ENCODE results near the gene CDK5R1. TPM values are rescaled to one million over a fixed set of nuclear protein-coding genes. Genes with fewer than 3 reads are reported as not detected.

CDK5R1 gene
- total and polyA plus RNA-seq, 3 experiments from 2014 or later, result 6.0 to 7.0 (median 6.8) TPM

- H3K27me3 Mint-ChIP-seq, result no peaks in the 10 kb centered on the region
- no peak for DNase-seq
- no peaks in the 10 kb centered on the region for H3K9me3 Mint-ChIP-seq
- Histone ChIP-seq H3K27me3 (ENCODE audit: insufficient read depth, low read length, poor library complexity, severe bottlenecking) (no peaks in the 10 kb centered on the region), H3K9me3 (ENCODE audit: low read length) (no peaks in the 10 kb centered on the region), H3K36me3 (ENCODE audit: insufficient read depth, low read length) (no peaks in the 10 kb centered on the region), H3K4me3 (ENCODE audit: low read length) (no peak overlapping the region), H3K27ac (ENCODE audit: low read depth, low read length) (no peak overlapping the region), H3K4me1 (ENCODE audit: insufficient read depth, low read length) (peaks cover 39% of the 10 kb centered on the region)
- ChIA-PET POLR2A (no interaction called here), CTCF (no interaction called here)
- peak overlapping the region in 2 of 8 donors; percentile 72 for H3K27ac Mint-ChIP-seq
- peaks cover 0 to 2% (median 0%) of the 10 kb centered on the region in 3 donors for H3K36me3 Mint-ChIP-seq
- no peak overlapping the region for H3K4me3 Mint-ChIP-seq
- peaks cover 34 to 50% (median 36%) of the 10 kb centered on the region in 3 donors for H3K4me1 Mint-ChIP-seq
These were observed 27.8 kb downstream of the CDK5R1 start for GRCh38 chr17:32514606-32515005.

GRCh38 chr17:32515677-32516383, 29.0 kb downstream of the CDK5R1 start:
- CTCF ChIA-PET, result interaction anchor here (0.8 to 1.2 kb wide), 2 partner anchors 12 to 15 kb away, joined by 3 to 5 read pairs; no protein-coding TSS in a partner anchor
- no peak overlapping the region for H3K4me3 ChIP-seq (ENCODE audit: low read length)
- peaks cover 46 to 62% (median 48%) of the 10 kb centered on the region in 3 donors for H3K4me1 Mint-ChIP-seq
- no peak overlapping the region for H3K4me3 Mint-ChIP-seq
- peaks cover 0 to 2% (median 0%) of the 10 kb centered on the region in 3 donors for H3K36me3 Mint-ChIP-seq
- no peaks in the 10 kb centered on the region for H3K9me3 ChIP-seq (ENCODE audit: low read length)
- peaks cover 51% of the 10 kb centered on the region for H3K4me1 ChIP-seq (ENCODE audit: insufficient read depth, low read length)
- H3K36me3 ChIP-seq (ENCODE audit: insufficient read depth, low read length), result no peaks in the 10 kb centered on the region
- H3K27ac Mint-ChIP-seq, result peak overlapping the region in 3 of 8 donors; percentile 60 to 96 (median 78)
- no peaks in the 10 kb centered on the region for H3K27me3 Mint-ChIP-seq
- H3K9me3 Mint-ChIP-seq, result no peaks in the 10 kb centered on the region
- H3K27ac ChIP-seq (ENCODE audit: low read depth, low read length), result no peak overlapping the region
- POLR2A ChIA-PET, result no interaction called here
- no peaks in the 10 kb centered on the region for H3K27me3 ChIP-seq (ENCODE audit: insufficient read depth, low read length, poor library complexity, severe bottlenecking)
- peak in 1 of 5 donors; percentile 69 for DNase-seq

DNA sequence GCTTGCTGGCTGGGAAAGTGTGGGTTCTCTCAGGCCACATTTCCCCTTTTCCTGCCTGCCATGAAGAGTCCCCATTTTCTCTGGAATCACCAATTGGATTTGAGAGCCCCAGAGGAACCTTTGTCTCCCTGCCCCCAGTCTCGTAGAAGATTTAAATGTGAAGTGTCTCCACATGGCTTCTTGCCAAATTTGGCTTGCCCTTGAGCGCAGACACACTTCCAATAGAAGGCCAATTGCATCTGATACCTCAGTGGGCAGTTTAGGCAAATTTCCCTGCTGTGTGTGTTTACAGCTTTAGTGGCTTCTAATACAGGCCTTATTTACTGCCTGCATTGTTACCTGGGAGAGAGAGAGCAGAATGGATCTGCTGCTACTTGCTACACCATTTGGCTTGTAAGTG, 29.7 kb downstream of the CDK5R1 start:
- H3K36me3 Mint-ChIP-seq, result peaks cover 0 to 1% (median 0%) of the 10 kb centered on the region in 3 donors
- DNase-seq, result no peak
- Histone ChIP-seq H3K27ac (ENCODE audit: low read depth, low read length) (no peak overlapping the region), H3K4me1 (ENCODE audit: insufficient read depth, low read length) (peaks cover 55% of the 10 kb centered on the region), H3K9me3 (ENCODE audit: low read length) (no peaks in the 10 kb centered on the region), H3K36me3 (ENCODE audit: insufficient read depth, low read length) (no peaks in the 10 kb centered on the region), H3K27me3 (ENCODE audit: insufficient read depth, low read length, poor library complexity, severe bottlenecking) (no peaks in the 10 kb centered on the region), H3K4me3 (ENCODE audit: low read length) (no peak overlapping the region)
- peaks cover 49 to 63% (median 50%) of the 10 kb centered on the region in 3 donors for H3K4me1 Mint-ChIP-seq
- no peaks in the 10 kb centered on the region for H3K27me3 Mint-ChIP-seq
- ChIA-PET POLR2A (no interaction called here), CTCF (interaction anchor here (1.2 to 1.4 kb wide), 2 partner anchors 12 to 32 kb away, joined by 4 to 5 read pairs; no protein-coding TSS in a partner anchor)
- H3K4me3 Mint-ChIP-seq, result peak overlapping the region in 1 of 7 donors; percentile 66
- H3K27ac Mint-ChIP-seq, result peak overlapping the region in 5 of 8 donors; percentile 63 to 96 (median 82)
- no peaks in the 10 kb centered on the region for H3K9me3 Mint-ChIP-seq

- no peak overlapping the region for H3K27ac ChIP-seq (ENCODE audit: low read depth, low read length)
These were observed 30.3 kb downstream of the CDK5R1 start for GRCh38 chr17:32516940-32517701.

DNA sequence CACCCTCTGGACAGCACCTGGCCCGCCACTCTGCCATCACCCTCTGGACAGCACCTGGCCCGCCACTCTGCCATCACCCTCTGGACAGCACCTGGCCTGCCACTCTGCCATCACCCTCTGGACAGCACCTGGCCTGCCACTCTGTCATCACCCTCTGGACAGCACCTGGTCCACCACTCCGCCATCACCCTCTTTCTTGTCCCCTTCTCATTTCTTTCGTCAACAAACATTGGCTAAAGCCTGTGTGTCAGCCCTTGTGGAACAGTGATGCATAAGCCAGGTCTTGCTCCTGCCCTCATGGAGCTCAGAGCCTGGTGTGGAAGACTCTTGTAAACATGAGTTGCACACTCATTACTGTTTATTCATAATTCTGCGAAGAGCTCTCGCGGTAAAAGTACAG, 31.2 kb downstream of the CDK5R1 start:
- ChIA-PET CTCF (interaction anchor here (1.1 to 1.9 kb wide), 6 partner anchors 10 to 74 kb away, joined by 3 to 7 read pairs (median 4); partner anchors contain the start of genes CDK5R1 and PSMD11), POLR2A (interaction anchor here (2.5 kb wide), 1 partner anchor 23 kb away, joined by 7 read pairs; no protein-coding TSS in a partner anchor)
- Mint-ChIP-seq H3K36me3 (peaks cover 0 to 3% (median 0%) of the 10 kb centered on the region in 3 donors), H3K4me3 (peak overlapping the region in 6 of 7 donors; percentile 3 to 87 (median 79)), H3K27ac (peak overlapping the region in 6 of 8 donors; percentile 49 to 98 (median 80)), H3K27me3 (no peaks in the 10 kb centered on the region), H3K4me1 (peaks cover 55 to 68% (median 56%) of the 10 kb centered on the region in 3 donors), H3K9me3 (no peaks in the 10 kb centered on the region)
- Histone ChIP-seq H3K36me3 (ENCODE audit: insufficient read depth, low read length) (no peaks in the 10 kb centered on the region), H3K4me3 (ENCODE audit: low read length) (no peak overlapping the region), H3K4me1 (ENCODE audit: insufficient read depth, low read length) (peaks cover 62% of the 10 kb centered on the region), H3K27me3 (ENCODE audit: insufficient read depth, low read length, poor library complexity, severe bottlenecking) (no peaks in the 10 kb centered on the region), H3K9me3 (ENCODE audit: low read length) (no peaks in the 10 kb centered on the region), H3K27ac (ENCODE audit: low read depth, low read length) (no peak overlapping the region)
- DNase-seq, result no peak

More at GRCh38 chr17:32516940-32517701, 30.3 kb downstream of the CDK5R1 start:
- Mint-ChIP-seq H3K9me3 (no peaks in the 10 kb centered on the region), H3K27ac (peak overlapping the region; percentile 53 to 96 (median 78)), H3K4me1 (peaks cover 48 to 60% (median 49%) of the 10 kb centered on the region in 3 donors), H3K4me3 (peak overlapping the region; percentile 19 to 66 (median 56)), H3K27me3 (no peaks in the 10 kb centered on the region), H3K36me3 (no peaks in the 10 kb centered on the region)
- Histone ChIP-seq H3K9me3 (ENCODE audit: low read length) (no peaks in the 10 kb centered on the region), H3K4me1 (ENCODE audit: insufficient read depth, low read length) (peaks cover 56% of the 10 kb centered on the region), H3K4me3 (ENCODE audit: low read length) (no peak overlapping the region), H3K36me3 (ENCODE audit: insufficient read depth, low read length) (no peaks in the 10 kb centered on the region), H3K27me3 (ENCODE audit: insufficient read depth, low read length, poor library complexity, severe bottlenecking) (no peaks in the 10 kb centered on the region)
- ChIA-PET CTCF (interaction anchor here (1.1 to 1.9 kb wide), 7 partner anchors 11 to 73 kb away, joined by 3 to 7 read pairs (median 4); partner anchors contain the start of genes CDK5R1 and PSMD11), POLR2A (interaction anchor here (0.6 kb wide), 1 partner anchor 29 kb away, joined by 3 read pairs; no protein-coding TSS in a partner anchor)
- DNase-seq, result no peak

- ChIA-PET CTCF (interaction anchor here (1.2 to 1.9 kb wide), 2 partner anchors 9 to 75 kb away, joined by 3 to 7 read pairs; partner anchors contain the start of gene PSMD11), POLR2A (interaction anchor here (0.7 to 2.5 kb wide), 2 partner anchors 24 to 74 kb away, joined by 3 to 7 read pairs; partner anchors contain the start of gene PSMD11)
- no peak overlapping the region for H3K27ac ChIP-seq (ENCODE audit: low read depth, low read length)
- peaks cover 69% of the 10 kb centered on the region for H3K4me1 ChIP-seq (ENCODE audit: insufficient read depth, low read length)
- Mint-ChIP-seq H3K9me3 (no peaks in the 10 kb centered on the region), H3K4me1 (peaks cover 61 to 76% (median 62%) of the 10 kb centered on the region in 3 donors), H3K4me3 (peak overlapping the region; percentile 73 to 87 (median 80)), H3K36me3 (peaks cover 0 to 3% (median 0%) of the 10 kb centered on the region in 3 donors), H3K27me3 (no peaks in the 10 kb centered on the region), H3K27ac (peak overlapping the region; percentile 49 to 98 (median 80))
- H3K4me3 ChIP-seq (ENCODE audit: low read length), result peak overlapping the region; percentile 14
- no peaks in the 10 kb centered on the region for H3K27me3 ChIP-seq (ENCODE audit: insufficient read depth, low read length, poor library complexity, severe bottlenecking)
- no peak for DNase-seq
- no peaks in the 10 kb centered on the region for H3K36me3 ChIP-seq (ENCODE audit: insufficient read depth, low read length)
- no peaks in the 10 kb centered on the region for H3K9me3 ChIP-seq (ENCODE audit: low read length)
These were observed 31.9 kb downstream of the CDK5R1 start for GRCh38 chr17:32518646-32519227.

All from CD8-positive, alpha-beta memory T cell (primary cell).